Glutamatergic neuron (in vitro differentiated cells): ENCODE data around the gene FARP1. TPM values are rescaled to one million over a fixed set of nuclear protein-coding genes. Genes with fewer than 3 reads are reported as not detected.

Experiments used
- DNase-seq: peaks from one replicate; pipeline ENCODE4 v3.0.0; 2022
- H3K27ac Mint-ChIP-seq: one replicate; pipeline ENCODE4 v1.8.0; 2020; ENCODE audit warnings: mild to moderate bottlenecking, mixed read lengths, inconsistent platforms; ENCODE audit not compliant: unreplicated experiment
- H3K27me3 Mint-ChIP-seq: one replicate; pipeline ENCODE4 v1.8.0; 2020; ENCODE audit warnings: mild to moderate bottlenecking, moderate library complexity, mixed read lengths, inconsistent platforms; ENCODE audit not compliant: unreplicated experiment
- H3K36me3 Mint-ChIP-seq: one replicate; pipeline ENCODE4 v1.8.0; 2020; ENCODE audit warnings: mild to moderate bottlenecking, mixed read lengths, inconsistent platforms; ENCODE audit not compliant: unreplicated experiment
- H3K4me1 Mint-ChIP-seq: one replicate; pipeline ENCODE4 v1.8.0; 2020; ENCODE audit warnings: mild to moderate bottlenecking, low read depth, mixed read lengths, inconsistent platforms; ENCODE audit not compliant: unreplicated experiment
- H3K4me3 Mint-ChIP-seq: one replicate; pipeline ENCODE4 v1.8.0; 2020; ENCODE audit warnings: mild to moderate bottlenecking, mixed read lengths, inconsistent platforms; ENCODE audit not compliant: unreplicated experiment
- H3K9me3 Mint-ChIP-seq: one replicate; pipeline ENCODE4 v1.8.0; 2020; ENCODE audit warnings: mild to moderate bottlenecking, moderate library complexity, mixed read lengths, inconsistent platforms; ENCODE audit not compliant: unreplicated experiment
- total RNA-seq: library from RNA; stranded (reverse); fragmentation: NEBNext Ultra II Directional; extraction: Animal tissue kit (Norgen Biotek cat#: 25700); gene quantifications from one replicate; pipeline ENCODE4 v1.2.1, GENCODE V29; 2021; ENCODE audit not compliant: unreplicated experiment
- TF ChIP-seq, protein P1 (sequence below): fragments of 200-600 bp; sonication (generic); IDR thresholded peaks from one replicate; pipeline ENCODE4 v1.5.0; 2021; ENCODE audit not compliant: partially characterized antibody, unreplicated experiment

Gene FARP1
- total RNA-seq, 1 donor from 2014 or later = 233 TPM

- H3K9me3 Mint-ChIP-seq = peaks cover 13% of the 10 kb centered on the region
- TF ChIP-seq, protein P1, sequence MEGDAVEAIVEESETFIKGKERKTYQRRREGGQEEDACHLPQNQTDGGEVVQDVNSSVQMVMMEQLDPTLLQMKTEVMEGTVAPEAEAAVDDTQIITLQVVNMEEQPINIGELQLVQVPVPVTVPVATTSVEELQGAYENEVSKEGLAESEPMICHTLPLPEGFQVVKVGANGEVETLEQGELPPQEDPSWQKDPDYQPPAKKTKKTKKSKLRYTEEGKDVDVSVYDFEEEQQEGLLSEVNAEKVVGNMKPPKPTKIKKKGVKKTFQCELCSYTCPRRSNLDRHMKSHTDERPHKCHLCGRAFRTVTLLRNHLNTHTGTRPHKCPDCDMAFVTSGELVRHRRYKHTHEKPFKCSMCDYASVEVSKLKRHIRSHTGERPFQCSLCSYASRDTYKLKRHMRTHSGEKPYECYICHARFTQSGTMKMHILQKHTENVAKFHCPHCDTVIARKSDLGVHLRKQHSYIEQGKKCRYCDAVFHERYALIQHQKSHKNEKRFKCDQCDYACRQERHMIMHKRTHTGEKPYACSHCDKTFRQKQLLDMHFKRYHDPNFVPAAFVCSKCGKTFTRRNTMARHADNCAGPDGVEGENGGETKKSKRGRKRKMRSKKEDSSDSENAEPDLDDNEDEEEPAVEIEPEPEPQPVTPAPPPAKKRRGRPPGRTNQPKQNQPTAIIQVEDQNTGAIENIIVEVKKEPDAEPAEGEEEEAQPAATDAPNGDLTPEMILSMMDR = no peak
Measured at GRCh38 chr13:98433654-98434053, 290.8 kb downstream of the FARP1 start.

DNA sequence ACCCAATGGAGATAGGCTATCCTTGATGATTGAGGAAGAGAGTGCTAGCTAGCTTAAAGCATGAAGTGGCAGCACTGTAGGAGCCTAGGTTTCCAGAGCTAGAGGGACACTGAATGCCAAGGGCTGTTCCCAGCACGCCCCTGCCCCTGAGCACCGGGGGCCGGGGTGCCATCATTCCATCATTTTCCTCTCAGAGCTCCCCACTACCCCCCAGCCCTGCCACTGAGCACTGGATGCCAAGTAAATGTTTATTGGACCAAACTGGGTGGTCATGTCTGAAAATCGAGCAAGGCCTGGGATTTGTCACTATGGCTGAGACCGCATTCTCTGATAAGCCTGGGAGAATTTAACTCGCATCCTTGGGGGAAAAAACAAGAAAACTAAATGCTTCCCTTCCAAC is 291.2 kb downstream of the FARP1 start:
- Mint-ChIP-seq H3K36me3 (peaks cover 8% of the 10 kb centered on the region), H3K27ac (no peak overlapping the region), H3K4me1 (peaks cover 6% of the 10 kb centered on the region), H3K27me3 (peaks cover 8% of the 10 kb centered on the region), H3K4me3 (no peak overlapping the region), H3K9me3 (peaks cover 13% of the 10 kb centered on the region)
- no peak for DNase-seq
- TF ChIP-seq, protein P1 = no peak

More at GRCh38 chr13:98433654-98434053, 290.8 kb downstream of the FARP1 start:
- peaks cover 8% of the 10 kb centered on the region for H3K27me3 Mint-ChIP-seq
- no peak overlapping the region for H3K4me3 Mint-ChIP-seq
- no peak overlapping the region for H3K27ac Mint-ChIP-seq
- DNase-seq = no peak
- peaks cover 8% of the 10 kb centered on the region for H3K36me3 Mint-ChIP-seq
- peaks cover 6% of the 10 kb centered on the region for H3K4me1 Mint-ChIP-seq

DNA sequence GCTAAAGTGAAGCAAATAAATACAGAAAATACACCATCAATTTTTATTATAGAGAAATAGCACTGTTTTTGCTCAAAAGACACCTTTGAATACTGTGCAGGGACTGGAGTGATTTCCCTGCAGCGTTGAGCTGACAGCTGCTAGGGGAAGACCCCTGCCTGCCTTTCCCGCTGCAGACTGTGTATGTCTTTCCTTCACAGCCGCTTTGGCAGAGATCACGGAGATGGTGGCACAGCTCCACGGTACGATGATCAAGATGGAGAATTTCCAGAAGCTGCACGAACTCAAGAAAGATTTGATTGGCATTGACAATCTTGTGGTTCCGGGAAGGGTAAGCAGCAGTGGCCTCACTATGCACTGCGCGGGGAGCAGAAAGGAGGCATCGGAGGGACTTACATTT is 292.5 kb downstream of the FARP1 start:
- Mint-ChIP-seq H3K27me3 (peaks cover 6% of the 10 kb centered on the region), H3K27ac (no peak overlapping the region), H3K9me3 (peaks cover 12% of the 10 kb centered on the region), H3K36me3 (peaks cover 8% of the 10 kb centered on the region), H3K4me1 (peaks cover 6% of the 10 kb centered on the region), H3K4me3 (no peak overlapping the region)
- no peak for DNase-seq
- TF ChIP-seq, protein P1 = no peak

GRCh38 chr13:98436233-98436910 is 293.5 kb downstream of the FARP1 start:
- no peak for DNase-seq
- peak overlapping the region; percentile 56 for H3K27ac Mint-ChIP-seq
- H3K36me3 Mint-ChIP-seq = peaks cover 8% of the 10 kb centered on the region
- peaks cover 14% of the 10 kb centered on the region for H3K9me3 Mint-ChIP-seq
- H3K4me1 Mint-ChIP-seq = peaks cover 10% of the 10 kb centered on the region
- TF ChIP-seq, protein P1 = no peak
- H3K4me3 Mint-ChIP-seq = no peak overlapping the region
- H3K27me3 Mint-ChIP-seq = peaks cover 9% of the 10 kb centered on the region
